Activated naive CD4-positive, alpha-beta T cell treated with anti-CD3 and anti-CD28 coated beads, Interleukin-2, amount 50 U/mL, for 24 hours (primary cell): Measurements from ENCODE around the gene METRN.

Experiments used
- H3K27ac Mint-ChIP-seq: one replicate; pipeline ENCODE4 v1.8.0; 2021; ENCODE audit warnings: mild to moderate bottlenecking, mixed read lengths
- H3K27me3 Mint-ChIP-seq: one replicate; pipeline ENCODE4 v1.8.0; 2021; ENCODE audit warnings: mixed read lengths
- H3K36me3 Mint-ChIP-seq: one replicate; pipeline ENCODE4 v1.8.0; 2021; ENCODE audit warnings: mixed read lengths
- H3K4me1 Mint-ChIP-seq: one replicate; pipeline ENCODE4 v1.8.0; 2021; ENCODE audit warnings: mixed read lengths
- H3K4me3 Mint-ChIP-seq: one replicate; pipeline ENCODE4 v1.8.0; 2021; ENCODE audit warnings: mild to moderate bottlenecking, mixed read lengths
- H3K9me3 Mint-ChIP-seq: one replicate; pipeline ENCODE4 v1.8.0; 2021; ENCODE audit warnings: mixed read lengths

The METRN gene

DNA sequence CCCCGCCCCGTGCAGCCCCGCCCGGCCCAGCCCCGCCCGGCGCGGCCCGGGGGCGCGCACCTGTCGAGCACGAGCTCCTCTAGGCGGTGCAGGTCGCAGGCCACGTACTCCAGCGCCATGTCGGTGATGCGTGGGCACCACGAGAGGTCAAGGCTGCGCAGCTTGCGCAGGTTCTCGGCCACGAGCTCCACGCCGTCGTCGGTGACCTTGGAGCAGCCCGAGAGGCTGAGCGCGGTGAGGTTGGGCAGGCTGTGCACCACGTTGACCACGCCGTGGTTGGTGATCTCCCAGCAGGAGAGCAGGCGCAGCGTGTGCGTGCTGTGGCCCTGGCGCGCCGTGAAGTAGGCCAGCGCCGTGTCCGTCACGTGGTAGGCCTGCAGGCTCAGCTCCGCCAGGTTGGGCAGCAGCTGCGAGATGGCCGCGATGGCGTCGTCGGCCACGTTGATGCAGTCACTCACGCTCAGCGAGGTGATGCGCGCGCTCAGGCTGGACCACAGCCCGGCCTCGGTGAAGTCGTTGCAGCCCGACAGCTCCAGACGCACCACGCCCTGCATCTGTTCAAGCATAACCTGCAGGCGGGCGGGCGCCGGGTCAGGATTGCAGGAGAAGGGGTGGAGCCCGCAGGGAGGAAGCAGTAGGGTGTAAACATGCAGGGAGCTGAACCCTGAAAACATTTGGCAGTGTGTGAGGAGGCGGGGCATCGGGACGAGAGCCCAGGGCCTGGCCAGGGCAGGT, 19.4 kb upstream of the METRN start:
- peak overlapping the region; percentile 79 for H3K4me3 Mint-ChIP-seq
- H3K9me3 Mint-ChIP-seq = no peaks in the 10 kb centered on the region
- no peaks in the 10 kb centered on the region for H3K27me3 Mint-ChIP-seq
- peaks cover 22% of the 10 kb centered on the region for H3K4me1 Mint-ChIP-seq
- no peaks in the 10 kb centered on the region for H3K36me3 Mint-ChIP-seq
- no peak overlapping the region for H3K27ac Mint-ChIP-seq

DNA sequence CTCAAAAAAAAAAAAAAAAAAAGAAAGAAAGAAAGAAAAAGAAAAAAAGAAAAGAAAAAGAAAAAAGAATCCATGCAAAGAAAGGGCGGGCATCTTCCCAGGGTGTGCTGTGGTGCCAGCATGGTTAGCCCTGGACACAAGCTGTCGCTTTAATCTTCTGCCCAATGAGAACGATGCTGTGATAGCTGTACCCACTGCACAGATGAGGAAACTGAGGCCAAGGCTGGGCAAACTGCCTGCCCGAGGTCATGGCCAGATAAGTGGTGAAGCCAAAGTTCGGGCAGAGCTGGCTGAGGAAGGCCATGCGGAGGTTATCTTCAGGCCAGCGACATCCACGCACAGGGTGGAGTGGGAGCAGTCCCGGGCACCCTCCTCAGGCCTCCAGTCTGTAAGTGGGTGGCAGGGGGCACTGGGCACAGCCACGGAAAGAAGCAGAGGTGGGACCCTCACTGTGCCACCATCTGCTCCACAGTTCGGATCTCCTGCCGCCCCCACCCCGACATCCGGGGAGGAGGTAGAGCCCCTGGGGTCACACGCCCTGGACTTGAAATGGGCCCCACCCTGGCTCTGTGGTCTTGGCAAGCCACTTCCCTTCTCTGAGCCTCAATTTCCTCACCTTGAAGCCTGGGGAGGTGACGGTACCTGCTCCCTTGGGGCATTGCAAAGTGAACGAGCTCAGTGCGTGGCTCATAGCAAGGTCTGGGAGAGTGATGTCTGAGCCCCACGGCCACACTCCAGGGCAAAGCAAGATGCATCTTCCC, 15.8 kb upstream of the METRN start:
- H3K4me1 Mint-ChIP-seq = peaks cover 22% of the 10 kb centered on the region
- H3K4me3 Mint-ChIP-seq = no peak overlapping the region
- peaks cover 9% of the 10 kb centered on the region for H3K27me3 Mint-ChIP-seq
- no peaks in the 10 kb centered on the region for H3K9me3 Mint-ChIP-seq
- no peaks in the 10 kb centered on the region for H3K36me3 Mint-ChIP-seq
- no peak overlapping the region for H3K27ac Mint-ChIP-seq

DNA sequence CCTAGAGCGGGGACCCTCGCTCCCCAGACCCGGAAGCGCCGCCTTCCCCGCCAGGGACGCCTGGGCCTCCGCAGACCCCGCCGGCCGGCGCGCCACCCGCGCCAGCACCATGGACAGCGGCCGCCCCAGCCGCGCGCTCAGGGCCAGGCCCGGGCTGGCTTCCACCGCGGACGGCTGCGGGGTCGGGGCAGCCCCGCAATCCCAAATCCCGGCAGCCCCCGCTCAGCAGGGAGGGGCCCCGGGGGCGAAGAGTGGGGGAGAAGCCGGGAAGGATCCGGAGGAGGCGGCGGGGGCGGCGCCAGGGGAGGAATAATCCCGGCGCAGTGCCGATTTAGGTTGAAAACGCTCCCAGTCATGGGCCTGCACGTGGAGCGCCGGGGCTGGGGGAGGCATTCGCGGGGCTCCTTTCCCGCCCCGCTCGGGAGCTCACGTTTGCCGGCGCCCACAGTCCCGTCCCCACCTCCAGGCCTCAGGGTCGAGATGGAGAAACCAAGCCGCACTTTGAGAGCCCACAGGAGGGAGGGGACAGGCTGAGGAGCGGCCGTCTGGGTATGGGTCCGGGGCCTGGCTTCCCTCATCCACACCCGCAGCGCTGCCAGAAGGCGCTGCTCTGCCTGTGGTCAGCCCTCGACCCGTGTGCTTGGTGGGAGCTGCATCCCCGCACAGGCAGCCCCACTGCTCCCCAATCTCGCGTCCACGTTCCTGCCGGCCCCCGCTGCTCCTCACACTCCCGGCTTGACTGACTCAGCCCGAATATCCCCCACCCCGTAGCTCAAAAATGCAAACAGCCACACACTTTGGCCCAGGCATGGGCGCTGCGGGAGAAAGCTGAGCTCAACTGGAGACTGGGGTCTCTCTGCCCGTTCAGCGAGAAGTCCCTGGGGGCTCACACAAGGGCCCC, 14.0 kb upstream of the METRN start:
- Mint-ChIP-seq H3K9me3 (no peaks in the 10 kb centered on the region), H3K27me3 (peaks cover 12% of the 10 kb centered on the region), H3K4me3 (no peak overlapping the region), H3K36me3 (no peaks in the 10 kb centered on the region), H3K27ac (no peak overlapping the region), H3K4me1 (peaks cover 15% of the 10 kb centered on the region)

DNA sequence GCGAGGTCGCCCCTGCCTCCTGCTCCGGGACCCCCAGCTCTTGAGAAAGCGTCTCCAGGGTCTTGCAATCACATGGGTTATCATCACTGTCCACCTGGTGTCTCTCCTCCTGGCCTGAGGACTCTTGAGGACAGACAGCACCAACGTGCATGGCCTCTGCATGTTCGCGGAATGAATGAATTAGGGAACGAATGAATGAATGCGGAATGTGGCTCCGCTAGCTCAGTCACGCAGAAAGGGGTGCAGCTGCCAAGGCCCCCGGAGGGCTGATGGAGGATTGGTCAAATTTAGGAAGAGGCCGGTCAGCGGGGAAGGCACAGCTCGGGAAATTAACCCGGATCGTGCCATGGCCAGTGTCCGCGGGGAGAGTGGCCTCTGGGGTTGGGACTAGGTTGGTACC, 12.6 kb upstream of the METRN start:
- Mint-ChIP-seq H3K4me3 (no peak overlapping the region), H3K27ac (no peak overlapping the region), H3K4me1 (peaks cover 9% of the 10 kb centered on the region), H3K27me3 (peaks cover 14% of the 10 kb centered on the region), H3K36me3 (no peaks in the 10 kb centered on the region), H3K9me3 (no peaks in the 10 kb centered on the region)

DNA sequence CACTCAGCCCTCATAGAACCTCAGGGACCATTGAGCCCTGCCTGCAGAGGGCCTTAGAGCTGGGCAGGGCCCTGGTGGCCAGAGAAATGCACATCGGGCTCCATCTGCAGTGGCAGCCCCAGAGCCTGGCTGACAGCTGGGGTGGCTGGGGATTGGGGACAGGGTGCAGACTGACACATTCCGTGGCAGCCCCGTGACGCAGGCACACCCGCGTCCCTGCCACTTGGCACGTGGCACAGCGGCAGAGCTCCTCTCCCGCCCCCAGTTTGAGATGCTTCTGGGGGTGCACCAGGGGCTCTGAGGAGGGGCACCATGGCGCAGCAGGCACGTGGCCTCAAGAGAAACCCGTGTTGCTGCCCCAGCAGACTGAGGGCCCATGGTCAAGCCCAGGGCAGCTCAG, 11.5 kb upstream of the METRN start:
- no peak overlapping the region for H3K27ac Mint-ChIP-seq

DNA sequence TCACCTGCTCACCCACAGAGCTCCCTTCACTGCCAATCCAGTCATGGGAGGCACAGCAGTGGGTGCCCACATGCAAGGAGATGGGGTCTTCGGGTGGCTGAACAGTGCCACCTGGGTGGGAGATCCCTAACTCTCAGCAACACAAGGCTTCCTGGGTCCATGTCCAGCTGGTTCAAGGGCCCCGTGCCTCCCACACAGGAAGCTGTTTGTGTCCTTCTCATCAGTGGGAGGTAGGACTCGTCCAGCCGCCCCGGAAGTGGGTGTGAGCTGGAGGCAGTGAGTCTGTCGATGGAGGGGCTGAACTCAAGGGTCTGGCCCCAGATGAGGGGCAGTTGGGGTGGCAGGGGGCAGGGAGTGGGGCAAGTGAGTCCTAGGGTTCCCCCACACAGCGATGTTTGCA, 10.9 kb upstream of the METRN start:
- peaks cover 23% of the 10 kb centered on the region for H3K27me3 Mint-ChIP-seq
- no peaks in the 10 kb centered on the region for H3K9me3 Mint-ChIP-seq
- no peak overlapping the region for H3K4me3 Mint-ChIP-seq
- peaks cover 9% of the 10 kb centered on the region for H3K4me1 Mint-ChIP-seq
- no peaks in the 10 kb centered on the region for H3K36me3 Mint-ChIP-seq
- H3K27ac Mint-ChIP-seq = no peak overlapping the region

More for the DNA sequence above, 11.5 kb upstream of the METRN start:
- no peaks in the 10 kb centered on the region for H3K9me3 Mint-ChIP-seq
- H3K36me3 Mint-ChIP-seq = no peaks in the 10 kb centered on the region
- H3K4me3 Mint-ChIP-seq = no peak overlapping the region
- H3K4me1 Mint-ChIP-seq = peaks cover 9% of the 10 kb centered on the region
- H3K27me3 Mint-ChIP-seq = peaks cover 19% of the 10 kb centered on the region

DNA sequence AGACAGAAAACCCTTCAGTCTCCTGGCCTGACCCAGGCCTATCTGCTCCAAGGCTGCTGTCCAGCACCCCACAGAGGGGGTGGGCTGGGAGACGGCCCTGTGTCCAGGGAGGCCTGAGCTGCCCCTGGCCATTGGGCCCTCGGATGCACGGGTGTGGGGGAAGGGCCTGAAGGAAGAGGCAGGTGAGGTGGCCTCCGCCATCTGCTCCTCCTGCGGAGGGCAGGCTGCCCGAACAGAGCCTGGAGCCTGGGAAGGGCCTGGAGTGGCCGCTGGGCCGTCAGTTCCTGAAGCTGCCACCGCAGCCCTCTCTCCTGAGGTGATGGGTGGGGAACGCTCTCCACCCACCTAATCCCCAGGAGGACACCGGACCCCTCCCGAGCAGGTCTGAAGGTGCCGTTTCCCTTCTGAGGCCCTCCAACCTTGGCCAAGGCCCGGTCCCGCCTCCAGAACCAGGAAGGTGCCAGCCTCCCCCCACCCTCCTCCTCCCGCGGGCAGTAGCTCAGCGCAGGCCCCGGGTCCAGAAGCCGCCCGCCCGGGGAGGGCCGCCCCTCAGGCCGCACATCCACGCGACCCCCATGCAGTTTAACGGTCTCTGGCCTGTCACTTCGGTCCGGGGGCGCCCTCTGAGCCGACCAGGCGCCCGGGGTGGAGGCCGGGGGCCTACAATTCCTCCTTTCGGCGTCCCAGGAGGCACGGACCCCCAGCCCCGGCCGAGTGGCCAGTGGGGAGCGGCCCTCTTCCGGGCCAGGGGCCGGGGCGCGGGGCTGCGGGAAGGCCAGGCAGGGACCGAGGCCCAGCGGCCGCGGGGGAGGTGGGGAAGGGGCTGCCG, 10.2 kb upstream of the METRN start:
- H3K27ac Mint-ChIP-seq = no peak overlapping the region
- H3K36me3 Mint-ChIP-seq = no peaks in the 10 kb centered on the region
- H3K27me3 Mint-ChIP-seq = peaks cover 24% of the 10 kb centered on the region
- no peak overlapping the region for H3K4me3 Mint-ChIP-seq
- no peaks in the 10 kb centered on the region for H3K9me3 Mint-ChIP-seq
- H3K4me1 Mint-ChIP-seq = peaks cover 6% of the 10 kb centered on the region

DNA sequence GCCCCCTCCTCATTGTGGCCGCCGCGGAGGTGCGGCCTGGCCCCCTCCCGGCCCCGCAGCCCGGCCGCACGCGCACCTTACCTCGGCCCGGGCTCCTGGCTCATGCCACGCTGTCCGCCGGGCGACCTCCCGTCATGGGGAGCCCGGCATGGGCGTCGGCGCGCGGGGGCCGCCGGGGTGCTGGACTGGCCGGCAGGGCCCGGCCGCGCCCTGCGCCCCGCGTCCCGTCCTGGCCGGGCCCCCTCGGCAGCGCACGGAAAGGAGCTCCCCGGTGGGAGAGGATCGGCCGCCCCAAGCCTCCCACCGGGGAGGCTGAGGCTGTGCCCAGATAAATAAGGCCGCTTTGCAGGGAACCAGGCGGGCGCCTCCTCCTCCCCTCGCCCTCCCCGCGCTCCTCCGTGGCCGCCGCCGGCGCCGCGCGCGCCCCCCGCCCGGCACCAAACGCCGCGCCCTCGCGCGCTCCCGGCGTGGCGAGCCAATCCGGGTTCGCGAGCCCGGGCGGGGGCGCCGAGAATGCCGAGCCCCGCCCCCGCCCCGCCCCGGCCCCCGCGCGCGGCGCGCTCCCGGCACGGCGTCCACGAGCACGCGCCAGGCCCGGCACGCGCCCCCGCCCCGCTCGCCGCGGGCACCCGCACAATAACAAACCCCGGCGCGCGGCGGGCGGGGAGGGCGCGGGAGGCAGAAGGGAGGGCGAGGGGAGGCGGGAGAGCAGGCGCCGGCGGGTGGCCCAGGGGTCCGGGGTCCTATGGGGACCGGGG, 9.3 kb upstream of the METRN start, which contains the start of gene FBXL16:
Gene FBXL16, minus strand, starts transcription at position 371 of the 758 bp plus-strand sequence. CDS start 8,396 bp downstream, outside the sequence.
- no peaks in the 10 kb centered on the region for H3K9me3 Mint-ChIP-seq
- H3K27ac Mint-ChIP-seq = no peak within 1 kb of the TSS
- H3K4me1 Mint-ChIP-seq = peaks cover 6% of the 10 kb centered on the region
- H3K4me3 Mint-ChIP-seq = peak within 1 kb of the TSS; percentile 15
- no peaks in the 10 kb centered on the region for H3K36me3 Mint-ChIP-seq
- H3K27me3 Mint-ChIP-seq = peaks cover 26% of the 10 kb centered on the region

DNA sequence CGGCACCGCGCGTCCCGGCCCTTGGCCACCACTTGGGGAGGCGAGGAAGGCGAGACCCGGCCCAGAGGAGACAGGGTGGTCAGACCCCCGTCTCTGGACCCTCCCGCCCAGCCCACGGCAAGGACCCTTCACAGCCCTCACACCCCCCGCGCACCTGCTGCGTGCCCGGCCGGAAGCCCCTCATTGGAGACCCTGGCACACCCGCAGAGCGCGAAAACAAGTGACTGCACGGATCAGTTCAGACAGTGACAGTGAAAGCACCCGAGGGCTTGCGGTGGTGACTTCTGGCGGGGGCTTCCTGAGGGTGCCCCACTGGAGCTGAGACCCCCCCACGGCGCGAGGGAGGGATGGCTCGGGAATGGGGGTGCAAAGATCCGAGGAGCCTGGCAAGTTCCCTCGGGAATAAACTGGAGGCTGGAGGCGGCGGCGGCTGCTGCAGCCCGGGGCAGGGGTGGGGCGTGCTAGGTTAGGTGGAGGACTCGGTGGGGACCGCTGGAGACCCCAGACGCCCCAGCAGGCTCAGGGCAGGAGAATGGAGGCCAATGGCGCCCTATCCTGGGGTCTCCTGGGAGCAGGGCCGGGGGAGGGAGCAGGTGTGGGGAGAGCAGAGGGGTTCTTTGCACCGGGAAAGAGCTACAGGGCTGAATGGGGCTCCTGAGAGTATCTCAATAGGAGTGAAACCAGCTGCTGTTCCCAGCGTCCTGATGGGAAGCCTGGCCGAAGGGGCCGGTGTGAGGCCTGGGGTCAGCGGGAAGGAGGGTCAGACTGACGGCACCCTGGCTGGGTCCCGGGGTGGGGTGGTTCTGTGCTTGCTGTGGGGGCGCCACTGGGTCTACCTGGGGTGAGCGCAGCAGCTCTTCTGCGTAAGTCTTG, 8.5 kb upstream of the METRN start:
- H3K27ac Mint-ChIP-seq = no peak overlapping the region
- H3K4me1 Mint-ChIP-seq = peaks cover 2% of the 10 kb centered on the region
- H3K36me3 Mint-ChIP-seq = no peaks in the 10 kb centered on the region
- H3K4me3 Mint-ChIP-seq = peak overlapping the region; percentile 15
- no peaks in the 10 kb centered on the region for H3K9me3 Mint-ChIP-seq
- peaks cover 28% of the 10 kb centered on the region for H3K27me3 Mint-ChIP-seq

DNA sequence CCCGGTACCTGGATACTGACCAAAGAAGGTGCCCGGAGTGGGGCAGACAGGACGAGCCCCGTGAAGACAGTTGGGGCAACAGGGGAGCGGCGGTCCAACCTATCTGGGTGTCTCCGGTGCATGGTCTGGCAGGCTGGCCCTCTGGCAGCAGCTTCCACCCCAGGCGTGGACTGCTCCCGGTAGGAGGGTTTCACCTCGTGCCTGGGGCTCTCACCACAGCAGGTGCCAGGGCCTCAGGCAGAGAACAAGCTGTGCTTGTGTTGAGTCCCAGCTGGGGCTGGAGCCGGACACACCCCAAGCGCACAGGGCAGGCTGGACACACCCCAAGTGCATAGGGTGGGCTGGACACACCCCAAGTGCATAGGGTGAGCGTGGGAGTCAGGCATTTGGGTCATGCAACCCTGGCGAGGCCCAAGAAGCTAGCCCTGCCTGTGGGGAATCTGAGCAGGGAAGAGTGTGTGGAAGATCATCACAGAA, 7.8 kb upstream of the METRN start:
- no peaks in the 10 kb centered on the region for H3K9me3 Mint-ChIP-seq
- no peaks in the 10 kb centered on the region for H3K36me3 Mint-ChIP-seq
- no peaks in the 10 kb centered on the region for H3K4me1 Mint-ChIP-seq
- H3K27me3 Mint-ChIP-seq = peaks cover 28% of the 10 kb centered on the region
- H3K27ac Mint-ChIP-seq = no peak overlapping the region
- no peak overlapping the region for H3K4me3 Mint-ChIP-seq

DNA sequence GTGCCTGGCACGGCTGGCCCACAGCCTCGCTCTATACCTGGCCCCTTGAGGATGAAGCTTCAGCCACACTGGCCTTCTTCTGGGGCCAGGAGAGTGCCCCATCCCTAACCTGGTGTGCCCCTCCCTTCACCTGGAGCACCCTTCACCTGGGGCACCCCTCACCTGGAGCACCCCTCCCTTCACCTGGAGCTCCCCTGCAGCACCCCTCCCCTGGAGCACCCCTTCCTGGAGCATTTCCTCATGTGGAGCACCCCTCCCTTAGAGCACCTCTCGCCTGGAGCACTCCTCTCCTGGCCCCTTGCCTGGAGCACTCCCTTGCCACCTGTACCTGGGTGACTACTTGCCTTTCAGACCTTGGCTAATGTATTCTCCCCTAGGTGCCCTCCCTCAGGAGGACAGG, 6.9 kb upstream of the METRN start:
- Mint-ChIP-seq H3K27ac (no peak overlapping the region), H3K27me3 (peaks cover 21% of the 10 kb centered on the region), H3K9me3 (no peaks in the 10 kb centered on the region), H3K36me3 (no peaks in the 10 kb centered on the region), H3K4me3 (no peak overlapping the region), H3K4me1 (no peaks in the 10 kb centered on the region)

DNA sequence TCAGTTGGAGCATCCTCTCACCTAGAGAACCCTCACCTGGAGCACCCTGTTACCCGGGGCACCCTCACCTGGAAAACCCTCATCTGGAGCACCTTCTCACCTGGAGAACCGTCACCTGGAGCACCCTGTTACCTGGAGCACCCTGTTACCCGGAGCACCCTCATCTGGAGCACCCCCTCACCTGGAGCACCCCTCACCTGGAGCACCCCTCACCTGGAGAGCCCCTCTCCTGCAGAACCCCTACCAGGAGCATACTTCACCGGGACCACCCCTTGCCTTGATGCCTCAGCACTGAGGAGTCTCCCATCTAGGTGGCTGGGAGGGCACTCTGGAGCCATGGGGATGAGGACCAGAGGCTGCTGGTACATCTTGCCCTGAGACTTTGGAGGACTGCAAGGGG, 6.0 kb upstream of the METRN start:
- Mint-ChIP-seq H3K4me3 (no peak overlapping the region), H3K27ac (no peak overlapping the region), H3K36me3 (no peaks in the 10 kb centered on the region), H3K9me3 (no peaks in the 10 kb centered on the region), H3K27me3 (peaks cover 19% of the 10 kb centered on the region), H3K4me1 (no peaks in the 10 kb centered on the region)

DNA sequence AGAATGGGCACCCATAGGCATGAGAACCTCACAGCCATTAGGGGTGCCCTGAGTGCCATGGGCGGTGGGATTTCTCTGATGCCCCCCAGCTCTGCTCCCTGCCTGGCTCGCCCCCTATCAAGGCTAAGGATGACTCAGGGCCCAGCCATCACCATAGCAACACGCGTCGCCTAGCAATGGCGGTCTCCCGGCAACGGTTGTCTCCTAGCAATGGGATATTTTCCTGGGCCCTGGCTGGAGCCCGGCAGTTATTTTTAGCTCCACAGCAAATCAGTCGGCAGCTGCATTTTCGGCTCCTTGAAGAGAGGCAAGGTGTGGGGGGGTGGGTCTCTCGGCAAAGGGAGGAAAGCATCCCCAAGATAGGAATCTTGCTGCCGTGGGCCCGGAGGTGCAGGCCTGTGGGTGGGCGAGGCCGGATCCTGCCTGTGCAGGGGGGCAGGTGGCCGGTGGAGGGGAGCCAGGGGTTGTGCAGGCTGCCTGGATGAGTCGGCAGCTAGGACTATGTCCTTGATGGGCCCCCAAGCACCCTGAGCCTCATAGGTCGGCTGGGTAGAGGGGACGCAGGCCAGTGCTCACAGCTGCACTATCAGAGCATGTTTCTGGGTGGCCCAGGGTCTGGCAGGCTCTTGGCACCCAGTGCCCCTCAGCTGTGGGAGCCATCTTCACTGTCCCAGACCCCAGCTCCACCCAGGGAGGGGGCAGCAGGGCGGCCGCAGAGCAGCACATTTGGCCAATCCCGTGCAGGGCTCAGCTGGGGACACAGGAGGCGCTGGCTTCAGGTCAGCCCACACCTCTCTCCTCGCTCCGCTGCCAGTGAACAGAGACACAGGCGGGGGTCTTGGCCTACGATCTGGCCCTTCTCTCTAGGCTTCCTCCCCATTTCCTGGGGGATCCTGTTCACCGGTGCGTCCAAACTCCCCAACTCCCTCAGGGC, 5.1 kb upstream of the METRN start:
- Mint-ChIP-seq H3K27me3 (peaks cover 17% of the 10 kb centered on the region), H3K4me1 (no peaks in the 10 kb centered on the region), H3K9me3 (no peaks in the 10 kb centered on the region), H3K4me3 (no peak overlapping the region), H3K36me3 (no peaks in the 10 kb centered on the region), H3K27ac (no peak overlapping the region)
